SK-MEL-5 (cell line): ENCODE results near the gene SUPT5H. TPM values are rescaled to one million over a fixed set of nuclear protein-coding genes. Genes with fewer than 3 reads are reported as not detected.

Experiments
- DNase-seq: peaks from one replicate; pipeline ENCODE4 v3.0.0-alpha.2; 2016; ENCODE audit warnings: low read depth, low spot score
- in situ Hi-C: cut with HindIII; loops from 2 replicates; pipeline ENCODE4 v1.10.0; 2016; ENCODE audit warnings: low sequenced_read_pairs, high pct_unique_total_duplicates, low pct_unique_long_range_greater_than_20kb
- total RNA-seq: library from RNA; depleted of rRNA; stranded (reverse); fragments of >200 nt; shearing (Covaris generic); gene quantifications from 2 replicates; pipeline ENCODE4 v1.2.3, GENCODE V29; 2014

SUPT5H gene
- total RNA-seq, 1 experiment from 2014 or later: 98.8 TPM

GRCh38 chr19:39501340-39501739 is 56.0 kb downstream of the SUPT5H start:
- DNase-seq: no peak
- in situ Hi-C loops: no loop called here

- in situ Hi-C loops: no loop called here
- peak; percentile 74 for DNase-seq
These were observed 57.4 kb downstream of the SUPT5H start for GRCh38 chr19:39502640-39503417.

GRCh38 chr19:39506598-39506943 is 61.2 kb downstream of the SUPT5H start:
- no peak for DNase-seq
- in situ Hi-C loops: no loop called here

- peak; percentile 79 for DNase-seq
- in situ Hi-C loops: no loop called here
These were observed 61.7 kb downstream of the SUPT5H start for GRCh38 chr19:39506944-39507714.

GRCh38 chr19:39507715-39508364 is 62.5 kb downstream of the SUPT5H start:
- in situ Hi-C loops: no loop called here
- DNase-seq: no peak

GRCh38 chr19:39508629-39509028 is 63.2 kb downstream of the SUPT5H start:
- in situ Hi-C loops: no loop called here

GRCh38 chr19:39509233-39509632 is 63.9 kb downstream of the SUPT5H start:
- in situ Hi-C loops: no loop called here

More at GRCh38 chr19:39508629-39509028, 63.2 kb downstream of the SUPT5H start:
- DNase-seq: no peak

GRCh38 chr19:39512988-39513387 is 67.6 kb downstream of the SUPT5H start:
- in situ Hi-C loops: no loop called here
- no peak for DNase-seq

More at GRCh38 chr19:39509233-39509632, 63.9 kb downstream of the SUPT5H start:
- no peak for DNase-seq

- in situ Hi-C loops: no loop called here
- no peak for DNase-seq
These were observed 69.6 kb downstream of the SUPT5H start, which contains the start of gene SELENOV for GRCh38 chr19:39514840-39515550. Gene SELENOV (plus strand): TSS chr19:39515139. CDS start chr19:39515213, 74 bp downstream.

- DNase-seq: no peak
- in situ Hi-C loops: no loop called here
These were observed 70.3 kb downstream of the SUPT5H start for GRCh38 chr19:39515551-39516191.

- no peak for DNase-seq
- in situ Hi-C loops: no loop called here
These were observed 70.9 kb downstream of the SUPT5H start for GRCh38 chr19:39516270-39516669.

- no peak for DNase-seq
- in situ Hi-C loops: no loop called here
These were observed 72.0 kb downstream of the SUPT5H start for GRCh38 chr19:39517432-39517831.

- in situ Hi-C loops: no loop called here
- DNase-seq: no peak
These were observed 73.1 kb downstream of the SUPT5H start for GRCh38 chr19:39518458-39518857.

GRCh38 chr19:39518975-39519374 is 73.6 kb downstream of the SUPT5H start:
- DNase-seq: no peak
- in situ Hi-C loops: no loop called here

- no peak for DNase-seq
- in situ Hi-C loops: no loop called here
These were observed 75.4 kb downstream of the SUPT5H start for GRCh38 chr19:39520541-39521484.

GRCh38 chr19:39524495-39524894 is 79.1 kb downstream of the SUPT5H start:
- in situ Hi-C loops: no loop called here
- DNase-seq: no peak
